BLaER1 treated with 17β-estradiol and CSF1 and Interleukin-3, amounts not matched to agents 10 nM and 100 nM (cell line): Measurements from ENCODE around the gene CEP57.
"Not testable (repeated sequence)": the region's sequence is repeated elsewhere in the genome, so short reads cannot be mapped to it uniquely, and the experiment has no call there.

Experiments
- H3K27ac ChIP-seq, 11 experiments: shearing (Covaris generic); formaldehyde crosslinking; 2 replicates each; pipeline ENCODE4 v1.8.1; 2022
- H3K27me3 ChIP-seq, 11 experiments: shearing (Covaris generic); formaldehyde crosslinking; 2 replicates each; pipeline ENCODE4 v1.8.1; 2022
- H3K36me3 ChIP-seq, 11 experiments: shearing (Covaris generic); formaldehyde crosslinking; 2 replicates each; pipeline ENCODE4 v1.8.1; 2022
- H3K4me1 ChIP-seq, 10 experiments: shearing (Covaris generic); formaldehyde crosslinking; 2 replicates each; pipeline ENCODE4 v1.8.1; 2022
- H3K4me2 ChIP-seq, 11 experiments: shearing (Covaris generic); formaldehyde crosslinking; 2 replicates each; pipeline ENCODE4 v1.8.1; 2022
- H3K4me3 ChIP-seq, 10 experiments: shearing (Covaris generic); formaldehyde crosslinking; 2 replicates each; pipeline ENCODE4 v1.8.1; 2022
- H3K9ac ChIP-seq, 11 experiments: shearing (Covaris generic); formaldehyde crosslinking; 2 replicates each; pipeline ENCODE4 v1.8.1; 2022
- H3K9me3 ChIP-seq, 11 experiments: shearing (Covaris generic); formaldehyde crosslinking; replicated peaks in 1 of 11; 2 replicates each; pipeline ENCODE4 v1.8.1; 2022
- H4K20me1 ChIP-seq, 11 experiments: shearing (Covaris generic); formaldehyde crosslinking; 2 replicates each; pipeline ENCODE4 v1.8.1; 2022
- Cebpa-rat ChIP-seq, 11 experiments: shearing (Covaris generic); IDR thresholded peaks; 2 replicates each; pipeline ENCODE4 v1.8.1; 2022

CEP57 gene

DNA sequence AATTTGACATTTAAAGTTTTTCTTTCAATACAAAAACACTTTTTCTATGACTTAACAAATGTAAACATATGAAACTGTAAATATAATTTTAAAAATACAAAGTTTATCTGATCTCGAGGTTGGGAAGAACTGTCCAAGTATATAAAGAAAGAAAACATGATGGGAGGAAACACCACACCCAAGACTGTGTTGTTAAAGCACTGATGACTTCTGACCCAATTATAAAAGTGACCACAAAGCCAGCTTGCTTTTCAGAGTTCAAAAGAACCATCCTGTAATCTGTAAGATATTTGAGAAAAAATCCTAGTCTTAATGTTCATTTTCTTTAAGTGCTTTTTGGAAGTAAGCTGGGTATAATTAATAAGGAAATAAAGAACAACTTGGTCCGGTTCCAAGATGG lies 15.6 kb downstream of the CEP57 start:
- H3K36me3 ChIP-seq: peaks cover 36 to 66% (median 60%) of the 10 kb centered on the region in 11 experiments
- H3K4me3 ChIP-seq: no peak overlapping the region
- TF ChIP-seq Cebpa-rat (IDR thresholded peaks at IDR 0.05): no peak
- no peak overlapping the region for H3K27ac ChIP-seq
- H3K9me3 ChIP-seq: peaks cover 8 to 21% (median 16%) of the 10 kb centered on the region in 11 experiments; a peak in 17 of 22 replicates
- no peaks in the 10 kb centered on the region for H3K27me3 ChIP-seq
- H4K20me1 ChIP-seq: no peaks in the 10 kb centered on the region
- no peak overlapping the region for H3K9ac ChIP-seq
- no peaks in the 10 kb centered on the region for H3K4me1 ChIP-seq
- no peak overlapping the region for H3K4me2 ChIP-seq

DNA sequence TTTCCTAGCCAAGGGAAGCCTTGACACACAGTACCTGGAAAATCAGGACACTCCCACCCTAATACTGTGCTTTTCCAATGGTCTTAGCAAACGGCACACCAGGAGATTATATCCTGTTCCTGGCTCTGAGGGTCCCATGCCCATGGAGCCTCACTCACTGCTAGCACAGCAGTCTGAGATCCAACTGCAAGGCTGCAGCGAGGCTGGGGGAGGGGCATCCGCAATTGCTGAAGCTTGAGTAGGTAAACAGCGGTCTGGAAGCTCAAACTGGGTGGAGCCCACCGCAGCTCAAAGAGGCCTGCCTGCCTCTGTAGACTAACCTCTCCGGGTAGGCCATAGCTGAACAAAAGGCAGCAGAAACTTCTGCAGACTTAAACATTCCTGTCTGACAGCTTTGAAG lies 16.2 kb downstream of the CEP57 start:
- Histone ChIP-seq H3K36me3 (peaks cover 34 to 60% (median 55%) of the 10 kb centered on the region in 11 experiments), H3K9me3 (peaks cover 8 to 21% (median 16%) of the 10 kb centered on the region in 11 experiments; a peak in 17 of 22 replicates)
- H4K20me1 ChIP-seq, H3K4me1 ChIP-seq, H3K27me3 ChIP-seq, H3K4me3 ChIP-seq, H3K27ac ChIP-seq, H3K4me2 ChIP-seq, H3K9ac ChIP-seq: not testable (repeated sequence)

DNA sequence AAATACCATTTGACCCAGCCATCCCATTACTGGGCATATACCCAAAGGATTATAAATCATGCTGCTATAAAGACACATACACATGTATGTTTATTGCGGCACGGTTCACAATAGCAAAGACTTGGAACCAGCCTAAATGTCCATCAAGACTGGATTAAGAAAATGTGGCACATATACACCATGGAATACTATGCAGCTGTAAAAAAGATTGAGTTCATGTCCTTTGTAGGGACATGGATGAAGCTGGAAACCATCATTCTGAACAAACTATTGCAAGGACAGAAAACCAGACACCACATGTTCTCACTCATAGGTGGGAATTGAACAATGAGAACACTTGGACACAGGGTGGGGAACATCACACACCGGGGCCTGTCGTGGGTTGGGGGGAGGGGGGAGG lies 20.8 kb downstream of the CEP57 start:
- not testable (repeated sequence) for H3K9ac ChIP-seq, H4K20me1 ChIP-seq, H3K27me3 ChIP-seq, H3K27ac ChIP-seq, H3K4me1 ChIP-seq, H3K4me2 ChIP-seq, H3K4me3 ChIP-seq
- Histone ChIP-seq H3K9me3 (peaks cover 8 to 18% (median 14%) of the 10 kb centered on the region in 11 experiments; a peak in 17 of 22 replicates), H3K36me3 (peaks cover 25 to 53% (median 46%) of the 10 kb centered on the region in 11 experiments)

DNA sequence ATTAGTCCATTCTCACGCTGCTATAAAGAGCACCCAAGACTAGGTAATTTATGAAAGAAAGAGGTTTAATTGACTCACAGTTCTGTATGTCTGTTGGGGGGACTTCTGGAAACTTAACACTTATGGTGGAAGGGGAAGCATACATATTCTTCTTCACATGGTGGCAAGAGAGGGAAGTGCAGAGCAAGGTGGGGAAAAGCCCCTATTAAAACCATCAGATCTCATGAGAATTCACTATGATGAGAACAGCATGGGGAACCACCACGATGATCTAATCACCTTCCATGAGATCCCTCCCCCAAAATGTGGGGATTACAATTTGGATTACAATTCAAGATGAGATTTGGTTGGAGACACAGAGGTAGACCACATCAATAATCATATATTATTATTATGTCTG lies 25.7 kb downstream of the CEP57 start:
- H3K4me2 ChIP-seq: no peak overlapping the region
- H3K9ac ChIP-seq: no peak overlapping the region
- peaks cover 34 to 87% (median 70%) of the 10 kb centered on the region in 11 experiments; a peak in 21 of 22 replicates for H3K36me3 ChIP-seq
- H3K4me3 ChIP-seq: no peak overlapping the region
- no peaks in the 10 kb centered on the region for H4K20me1 ChIP-seq
- H3K9me3 ChIP-seq: no peaks in the 10 kb centered on the region
- no peaks in the 10 kb centered on the region for H3K27me3 ChIP-seq
- no peaks in the 10 kb centered on the region for H3K4me1 ChIP-seq
- TF ChIP-seq Cebpa-rat (IDR thresholded peaks at IDR 0.05): no peak
- no peak overlapping the region for H3K27ac ChIP-seq

DNA sequence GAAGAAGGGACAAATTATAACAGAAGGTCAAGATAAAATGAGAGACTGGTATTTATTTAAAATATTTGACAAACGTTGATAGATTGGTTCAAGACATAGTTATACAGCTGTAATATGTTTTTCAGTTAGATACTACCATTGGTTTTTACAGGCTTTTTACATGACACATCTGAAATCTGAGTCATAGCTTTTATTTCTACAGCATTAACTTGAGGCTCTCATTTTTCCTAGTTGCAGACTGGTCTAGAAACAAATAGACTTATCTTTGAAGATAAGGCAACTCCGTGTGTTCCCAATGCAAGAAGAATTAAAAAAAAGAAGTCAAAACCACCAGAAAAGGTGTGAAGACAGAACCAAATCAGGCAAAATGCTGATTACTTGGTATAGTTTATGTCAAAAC lies 31.3 kb downstream of the CEP57 start:
- Histone ChIP-seq H3K36me3 (peaks cover 61 to 100% (median 92%) of the 10 kb centered on the region in 11 experiments), H3K27ac (no peak overlapping the region), H3K9me3 (no peaks in the 10 kb centered on the region), H4K20me1 (no peaks in the 10 kb centered on the region), H3K4me3 (no peak overlapping the region), H3K4me1 (no peaks in the 10 kb centered on the region), H3K4me2 (no peak overlapping the region), H3K27me3 (no peaks in the 10 kb centered on the region), H3K9ac (no peak overlapping the region)
- TF ChIP-seq Cebpa-rat (IDR thresholded peaks at IDR 0.05): no peak

DNA sequence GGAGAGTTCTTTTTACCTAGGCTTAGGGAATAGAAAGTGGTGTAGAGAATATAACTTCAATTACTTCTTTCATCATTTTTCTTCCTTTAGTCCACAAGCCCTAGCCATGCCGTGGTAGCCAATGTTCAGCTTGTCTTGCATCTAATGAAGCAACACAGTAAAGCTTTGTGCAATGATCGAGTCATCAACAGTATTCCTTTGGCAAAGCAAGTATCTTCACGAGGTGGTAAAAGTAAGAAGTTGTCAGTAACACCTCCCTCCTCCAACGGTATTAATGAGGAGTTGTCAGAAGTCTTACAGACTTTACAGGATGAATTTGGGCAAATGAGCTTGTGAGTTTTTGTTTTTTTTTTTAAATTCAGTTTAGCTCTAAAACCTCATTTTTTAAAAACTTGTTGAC lies 37.4 kb downstream of the CEP57 start:
- H3K4me2 ChIP-seq: no peak overlapping the region
- no peak for TF ChIP-seq Cebpa-rat (IDR thresholded peaks at IDR 0.05)
- no peaks in the 10 kb centered on the region for H3K4me1 ChIP-seq
- no peaks in the 10 kb centered on the region for H3K9me3 ChIP-seq
- H3K9ac ChIP-seq: no peak overlapping the region
- H3K27ac ChIP-seq: no peak overlapping the region
- H4K20me1 ChIP-seq: no peaks in the 10 kb centered on the region
- H3K36me3 ChIP-seq: peaks cover 71 to 100% (median 96%) of the 10 kb centered on the region in 11 experiments
- H3K27me3 ChIP-seq: no peaks in the 10 kb centered on the region
- H3K4me3 ChIP-seq: no peak overlapping the region

DNA sequence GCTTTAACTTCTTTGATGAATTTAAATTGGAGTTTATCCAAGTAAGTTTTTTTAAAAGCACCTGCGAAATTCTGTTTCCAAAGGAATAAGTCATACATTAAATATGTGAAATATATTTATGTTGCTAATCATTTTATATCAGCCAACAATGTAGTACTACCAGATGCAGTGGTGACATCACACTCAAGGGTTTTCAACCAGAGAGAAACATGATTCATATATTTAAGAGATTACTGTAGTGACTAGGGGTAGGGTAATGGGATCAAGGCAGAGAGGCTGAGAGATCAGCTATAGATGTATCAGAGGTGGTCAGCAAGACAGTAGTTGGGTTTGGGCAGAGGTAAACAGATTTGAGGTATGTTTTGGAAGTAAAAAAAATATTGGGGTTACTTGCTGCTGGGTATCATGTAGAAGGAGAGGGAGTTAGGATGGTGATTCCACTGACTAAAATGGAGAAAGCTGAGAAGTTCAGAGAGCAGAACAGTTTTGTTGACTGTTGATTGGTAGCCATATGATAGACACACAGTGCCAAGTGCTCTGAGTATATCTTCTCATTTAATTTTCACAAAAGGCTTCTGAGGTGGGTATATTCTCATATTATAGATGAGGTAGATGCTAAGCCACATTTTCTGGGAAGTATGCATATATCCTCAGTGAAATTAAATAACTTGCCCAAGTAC lies 39.4 kb downstream of the CEP57 start:
- no peak overlapping the region for H3K27ac ChIP-seq
- H3K4me3 ChIP-seq: no peak overlapping the region
- H3K36me3 ChIP-seq: peaks cover 71 to 100% (median 96%) of the 10 kb centered on the region in 11 experiments
- H3K27me3 ChIP-seq: no peaks in the 10 kb centered on the region
- H3K9me3 ChIP-seq: no peaks in the 10 kb centered on the region
- H3K4me2 ChIP-seq: no peak overlapping the region
- H3K4me1 ChIP-seq: no peaks in the 10 kb centered on the region
- no peak overlapping the region for H3K9ac ChIP-seq
- TF ChIP-seq Cebpa-rat (IDR thresholded peaks at IDR 0.05): no peak
- H4K20me1 ChIP-seq: no peaks in the 10 kb centered on the region

DNA sequence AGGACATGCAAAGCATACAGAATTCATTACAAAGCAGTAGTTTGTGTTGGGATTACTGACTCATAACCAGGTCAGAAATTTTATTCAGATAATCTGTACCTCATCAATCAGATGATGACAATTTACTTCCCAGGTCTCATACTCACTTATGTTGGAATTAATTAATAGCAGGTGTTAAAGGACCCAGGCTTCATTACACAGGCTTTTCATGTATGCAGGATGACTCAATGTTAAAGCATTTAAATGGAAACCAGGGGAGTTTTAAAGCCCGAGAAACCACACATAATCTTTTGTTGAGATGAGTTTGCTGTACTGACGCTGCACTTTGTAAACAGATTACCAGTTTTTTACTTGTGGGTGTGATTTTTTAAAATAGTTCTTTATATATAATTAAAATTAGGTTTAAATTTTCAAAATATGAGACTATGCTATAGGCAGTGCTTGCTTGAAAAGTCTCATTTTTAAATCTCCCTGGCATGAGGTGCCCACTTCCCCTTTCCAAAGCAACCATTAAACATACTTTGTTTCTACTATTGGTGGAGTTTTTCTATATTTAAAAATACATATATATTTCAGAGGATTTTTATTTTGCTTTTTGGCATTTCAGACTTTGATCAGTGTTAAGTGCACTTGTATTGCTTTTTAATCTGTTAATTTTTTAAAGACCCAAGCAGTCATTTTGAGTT lies 41.0 kb downstream of the CEP57 start:
- H3K27me3 ChIP-seq: no peaks in the 10 kb centered on the region
- peaks cover 67 to 100% (median 95%) of the 10 kb centered on the region in 11 experiments for H3K36me3 ChIP-seq
- H3K9me3 ChIP-seq: no peaks in the 10 kb centered on the region
- H4K20me1 ChIP-seq: no peaks in the 10 kb centered on the region; a peak in 2 of 22 replicates
- H3K4me1 ChIP-seq: no peaks in the 10 kb centered on the region
- TF ChIP-seq Cebpa-rat (IDR thresholded peaks at IDR 0.05): no peak
- no peak overlapping the region for H3K4me2 ChIP-seq
- no peak overlapping the region for H3K9ac ChIP-seq
- H3K4me3 ChIP-seq: no peak overlapping the region
- H3K27ac ChIP-seq: no peak overlapping the region

DNA sequence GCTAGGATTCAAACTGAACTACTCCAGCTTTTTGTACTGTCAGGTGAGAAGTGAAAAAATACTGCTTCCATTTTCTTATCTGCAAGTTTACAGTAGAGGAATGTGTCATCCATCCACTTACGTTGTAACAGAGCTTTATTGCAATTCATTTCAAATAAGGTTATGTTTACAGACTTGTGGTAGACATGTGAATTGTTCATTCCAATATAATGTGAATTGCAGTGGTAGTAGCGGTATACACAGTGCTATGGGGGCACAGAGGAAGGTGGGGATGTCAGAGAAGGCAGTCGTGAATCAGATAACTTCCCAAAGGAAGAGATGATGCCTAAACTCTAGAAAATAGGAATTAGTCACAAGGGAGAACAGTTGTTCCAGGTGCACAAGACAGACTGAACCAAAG lies 42.5 kb downstream of the CEP57 start:
- Histone ChIP-seq H3K27ac (no peak overlapping the region), H3K4me2 (no peak overlapping the region), H3K9ac (no peak overlapping the region), H3K27me3 (no peaks in the 10 kb centered on the region), H4K20me1 (no peaks in the 10 kb centered on the region; a peak in 2 of 22 replicates), H3K36me3 (peaks cover 71 to 100% (median 95%) of the 10 kb centered on the region in 11 experiments), H3K4me1 (no peaks in the 10 kb centered on the region), H3K9me3 (no peaks in the 10 kb centered on the region), H3K4me3 (no peak overlapping the region)
- no peak for TF ChIP-seq Cebpa-rat (IDR thresholded peaks at IDR 0.05)

DNA sequence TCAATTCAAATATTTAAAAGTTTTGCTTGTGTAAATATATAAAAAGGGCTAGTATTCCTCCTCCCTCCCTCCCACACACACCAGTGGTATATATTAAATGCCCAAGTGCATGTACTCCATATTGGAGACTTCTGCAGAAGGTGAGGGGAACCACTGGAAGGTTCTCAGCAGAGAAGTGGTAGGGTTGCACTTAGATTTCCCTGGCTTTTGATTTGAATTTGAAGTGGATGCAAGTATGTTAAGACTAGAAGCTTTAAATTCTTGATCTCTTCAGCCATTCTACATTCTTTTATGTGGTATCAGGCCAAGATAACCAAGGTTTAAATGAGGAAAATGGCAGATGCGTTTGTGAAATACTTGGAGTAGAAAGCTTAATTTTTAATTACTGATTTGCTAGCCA lies 43.1 kb downstream of the CEP57 start:
- Histone ChIP-seq H3K4me1 (no peaks in the 10 kb centered on the region), H3K9me3 (no peaks in the 10 kb centered on the region), H4K20me1 (no peaks in the 10 kb centered on the region; a peak in 2 of 22 replicates), H3K36me3 (peaks cover 77 to 100% (median 95%) of the 10 kb centered on the region in 11 experiments), H3K9ac (no peak overlapping the region), H3K4me2 (no peak overlapping the region), H3K27me3 (no peaks in the 10 kb centered on the region), H3K27ac (no peak overlapping the region), H3K4me3 (no peak overlapping the region)
- TF ChIP-seq Cebpa-rat (IDR thresholded peaks at IDR 0.05): no peak
